ENCODE measurements around the gene ITCH.

- TF ChIP-seq, protein P1, sequence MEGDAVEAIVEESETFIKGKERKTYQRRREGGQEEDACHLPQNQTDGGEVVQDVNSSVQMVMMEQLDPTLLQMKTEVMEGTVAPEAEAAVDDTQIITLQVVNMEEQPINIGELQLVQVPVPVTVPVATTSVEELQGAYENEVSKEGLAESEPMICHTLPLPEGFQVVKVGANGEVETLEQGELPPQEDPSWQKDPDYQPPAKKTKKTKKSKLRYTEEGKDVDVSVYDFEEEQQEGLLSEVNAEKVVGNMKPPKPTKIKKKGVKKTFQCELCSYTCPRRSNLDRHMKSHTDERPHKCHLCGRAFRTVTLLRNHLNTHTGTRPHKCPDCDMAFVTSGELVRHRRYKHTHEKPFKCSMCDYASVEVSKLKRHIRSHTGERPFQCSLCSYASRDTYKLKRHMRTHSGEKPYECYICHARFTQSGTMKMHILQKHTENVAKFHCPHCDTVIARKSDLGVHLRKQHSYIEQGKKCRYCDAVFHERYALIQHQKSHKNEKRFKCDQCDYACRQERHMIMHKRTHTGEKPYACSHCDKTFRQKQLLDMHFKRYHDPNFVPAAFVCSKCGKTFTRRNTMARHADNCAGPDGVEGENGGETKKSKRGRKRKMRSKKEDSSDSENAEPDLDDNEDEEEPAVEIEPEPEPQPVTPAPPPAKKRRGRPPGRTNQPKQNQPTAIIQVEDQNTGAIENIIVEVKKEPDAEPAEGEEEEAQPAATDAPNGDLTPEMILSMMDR (tag by site-specific recombination; IDR thresholded peaks at IDR 0.05): no peak
- TF ChIP-seq ZNF76 (tag by site-specific recombination; IDR thresholded peaks at IDR 0.05; ENCODE audit: borderline replicate concordance, low read depth): no peak
- TF ChIP-seq ZNF354C (tag by site-specific recombination; IDR thresholded peaks at IDR 0.05; ENCODE audit: borderline replicate concordance, low read depth): no peak
- TF ChIP-seq ZNF274 (IDR thresholded peaks at IDR 0.05; ENCODE audit: low read length): no peak
- no peak for TF ChIP-seq ZNF274 (tag by site-specific recombination; IDR thresholded peaks at IDR 0.05; ENCODE audit: borderline replicate concordance)
- TF ChIP-seq SP2 (tag by site-specific recombination; IDR thresholded peaks at IDR 0.05): no peak
- no peak for TF ChIP-seq TRIM28 (IDR thresholded peaks at IDR 0.05; ENCODE audit: borderline replicate concordance, low read length)
Measured at GRCh38 chr20:34449674-34450592, 86.9 kb downstream of the ITCH start.
